Stimulated activated naive CD8-positive, alpha-beta T cell treated with anti-CD3 and anti-CD28 coated beads, Interleukin-15, Interleukin-2, amounts not matched to agents 100 U/mL and 50 U/mL, for 24 hours (primary cell): ENCODE measurements around the gene RBMY1E.
"Not testable (repeated sequence)": the region's sequence is repeated elsewhere in the genome, so short reads cannot be mapped to it uniquely, and the experiment has no call there.

Source experiments
- ATAC-seq: fragments of 150-1000 bp; cut with Tn5 transposase; one replicate; pipeline ENCODE4 v1.10.0; 2021
- DNase-seq: peaks from one replicate; pipeline ENCODE4 v3.0.0; 2021

Gene RBMY1E

GRCh38 chrY:21917932-21918331 lies at the start of gene RBMY1E:
TSS of gene RBMY1E (minus strand) at chrY:21918032. CDS start at chrY:21916054, 1,978 bp downstream.
- DNase-seq, ATAC-seq: not testable (repeated sequence)

DNA sequence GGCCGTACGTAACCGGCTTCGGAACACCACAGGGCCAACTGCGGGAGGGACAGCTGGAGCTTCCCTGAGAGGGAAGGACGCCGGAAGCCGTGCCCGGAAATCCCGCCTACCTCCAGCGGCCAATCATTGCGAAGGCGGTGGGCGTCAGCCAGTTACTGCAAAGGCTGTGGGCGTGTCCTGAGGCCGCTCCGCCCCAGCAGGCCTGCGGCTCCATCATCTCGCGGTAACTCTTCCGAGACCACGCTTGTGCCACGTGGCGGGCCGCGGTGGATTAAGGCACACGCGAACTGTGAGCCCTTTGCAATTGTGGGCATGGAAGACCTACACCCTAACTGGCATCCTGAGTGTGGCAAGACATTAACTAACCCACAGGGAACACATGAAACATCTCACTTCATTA lies 23.4 kb downstream of the RBMY1E start, which contains the start of gene RBMY1D:
TSS of gene RBMY1D (minus strand) at position 101 of the 400 bp plus-strand sequence. CDS start 2,013 bp downstream, outside the sequence.
- ATAC-seq, DNase-seq: not testable (repeated sequence)

DNA sequence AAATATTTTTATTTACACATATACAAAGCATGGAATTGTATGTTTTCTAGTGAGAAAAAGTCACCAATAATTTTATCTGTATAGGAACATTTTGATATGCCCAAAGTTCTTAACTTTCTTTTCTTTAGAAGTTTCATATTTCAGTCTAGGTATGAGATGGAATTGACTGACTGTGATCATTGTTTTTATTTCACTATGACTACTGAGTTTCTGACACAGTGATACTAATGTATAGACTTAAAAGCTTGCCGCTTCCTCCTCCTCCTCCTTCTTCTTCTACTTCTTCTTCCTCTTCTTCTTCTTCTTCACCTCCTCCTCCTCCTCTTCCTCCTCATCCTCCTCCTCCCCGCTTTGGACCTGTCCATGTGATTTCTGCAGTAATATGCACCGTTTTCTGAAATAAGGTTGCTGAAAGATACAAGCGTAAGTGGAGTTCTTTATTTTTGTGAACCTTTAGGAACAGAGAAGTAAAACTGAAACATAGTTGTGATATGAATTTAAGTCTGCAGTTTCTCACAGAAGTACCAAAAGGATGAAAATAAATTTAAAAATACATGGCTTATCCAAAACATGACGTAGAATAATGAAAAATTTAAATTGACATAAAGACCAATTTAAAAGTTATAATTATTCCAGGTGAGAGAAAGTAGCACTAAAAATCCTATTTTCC lies 48.3 kb downstream of the RBMY1E start:
- ATAC-seq, DNase-seq: not testable (repeated sequence)
